HG03139 (cell line): ENCODE results near the gene C1QTNF8.

ENCODE experiments used
- ATAC-seq: cut with Tn5 transposase; IDR thresholded peaks from one replicate; pipeline ENCODE4 v1.9.1; 2021; ENCODE audit not compliant: unreplicated experiment

C1QTNF8 gene

DNA sequence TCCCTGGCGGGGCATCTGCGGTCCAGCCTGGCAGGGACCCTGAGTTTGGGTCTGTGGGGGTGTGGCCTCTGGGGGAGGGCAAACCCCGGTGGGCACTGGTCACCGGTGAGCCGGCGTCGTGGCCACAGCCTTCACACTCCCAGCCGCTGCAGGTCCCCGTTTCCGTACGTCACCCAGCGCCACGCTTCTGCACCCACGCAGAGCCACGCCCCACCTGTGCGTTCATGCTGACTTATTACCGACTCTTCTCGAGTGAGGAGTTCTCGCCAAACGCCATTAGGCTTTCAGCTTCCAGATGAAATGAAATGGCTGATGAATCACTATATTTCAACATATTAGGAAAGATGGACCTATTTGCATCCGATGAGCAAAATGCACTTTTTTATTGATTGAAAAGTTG, 32.3 kb downstream of the C1QTNF8 start:
- no peak for ATAC-seq

DNA sequence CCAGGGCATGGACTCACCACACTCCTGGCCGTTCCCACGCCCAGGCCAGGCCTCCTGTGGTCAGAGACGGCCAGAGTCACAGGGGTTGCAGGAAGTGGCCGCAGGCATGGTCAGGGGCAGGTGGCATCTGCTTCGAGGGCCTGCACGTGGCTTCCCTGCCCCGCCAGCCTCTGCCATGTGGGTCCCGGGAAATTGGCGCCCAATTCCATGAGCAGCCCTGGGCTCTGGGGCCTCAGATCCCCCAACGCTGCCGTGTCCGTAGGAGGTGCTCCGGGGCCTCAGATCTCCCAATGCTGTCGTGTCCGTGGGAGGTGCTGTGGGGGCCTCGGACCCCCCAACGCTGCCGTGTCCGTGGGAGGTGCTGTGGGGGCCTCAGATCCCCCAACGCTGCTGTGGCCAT, 33.1 kb downstream of the C1QTNF8 start:
- ATAC-seq, result no peak

DNA sequence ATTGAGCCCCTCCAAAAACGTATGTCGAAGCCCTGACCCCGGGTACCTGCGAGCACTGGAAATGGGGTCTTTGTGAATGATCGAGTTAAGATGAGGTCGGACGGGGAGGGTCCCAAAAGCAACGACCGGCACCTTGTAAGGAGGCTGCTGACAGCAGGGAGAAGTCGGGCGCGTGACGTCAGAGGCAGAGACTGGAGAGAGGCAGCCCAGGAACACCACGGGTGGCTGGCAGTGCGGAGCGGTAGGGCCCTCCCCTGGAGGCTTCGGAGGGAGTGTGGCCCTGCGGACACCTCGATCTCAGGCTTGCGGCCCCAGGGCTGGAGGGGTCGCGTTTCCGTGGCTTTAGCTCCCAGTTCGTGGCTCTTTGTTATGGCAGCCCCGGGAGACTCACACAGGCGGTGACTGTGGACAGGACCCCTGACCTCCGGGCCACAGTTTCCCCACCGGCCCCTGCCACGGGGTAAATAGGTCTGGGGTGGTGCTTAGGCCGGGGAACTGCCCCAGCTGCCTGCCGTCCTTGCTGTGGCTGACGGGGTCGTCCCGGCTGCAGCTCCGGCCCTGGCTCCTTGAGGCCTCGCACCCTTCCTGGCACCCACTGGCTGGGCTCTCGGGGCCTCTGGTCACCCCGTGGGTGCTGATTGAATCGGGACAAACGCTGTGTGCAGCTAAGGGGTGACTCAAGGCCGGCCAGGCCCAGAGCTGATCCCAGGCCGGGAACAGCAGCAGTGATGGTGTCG, 34.1 kb downstream of the C1QTNF8 start:
- ATAC-seq, result no peak

DNA sequence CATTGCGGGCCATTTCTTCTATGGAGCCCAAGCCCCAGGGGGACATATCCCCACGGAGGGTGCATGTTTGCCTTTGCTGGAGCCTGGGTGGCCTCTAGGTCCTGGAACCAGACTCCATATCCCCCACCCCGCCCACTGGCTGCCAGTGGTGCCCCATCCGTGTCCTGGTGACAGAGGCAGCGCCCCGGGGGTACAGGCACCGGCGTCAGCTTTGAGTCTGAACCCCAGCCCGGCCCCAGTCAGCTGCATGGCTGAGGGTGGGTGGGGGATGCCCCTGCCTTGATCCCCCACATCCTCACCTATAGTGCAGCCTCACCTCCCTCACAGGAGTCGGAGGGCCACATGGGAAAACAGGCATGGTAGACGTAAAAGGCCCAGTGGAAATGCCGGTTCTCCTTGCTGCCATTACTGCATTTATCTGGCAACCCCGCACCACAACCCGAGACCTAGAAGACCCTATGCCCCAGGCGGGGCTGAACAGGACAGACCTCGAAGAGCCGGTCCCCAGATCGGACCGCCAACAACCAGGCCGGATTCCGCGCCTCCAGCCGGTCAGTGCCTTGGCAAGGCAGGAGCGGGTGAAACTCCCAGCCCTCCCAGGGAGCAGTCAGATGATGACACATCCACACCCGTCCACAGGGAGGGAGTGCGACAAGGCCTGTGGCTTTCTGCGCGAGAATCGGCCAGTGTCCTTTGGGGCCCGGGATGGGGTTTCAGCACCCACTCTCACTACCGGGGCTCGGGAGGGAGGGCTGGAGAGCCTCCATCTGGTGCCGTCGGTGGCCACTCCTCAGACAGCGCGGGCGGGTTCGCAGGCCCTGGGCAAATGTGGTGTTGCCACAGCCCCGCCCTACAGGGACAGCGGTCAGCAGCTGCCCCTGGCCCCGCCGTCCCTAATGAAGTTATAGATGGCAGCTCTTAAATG, 35.4 kb downstream of the C1QTNF8 start:
- ATAC-seq, result no peak

DNA sequence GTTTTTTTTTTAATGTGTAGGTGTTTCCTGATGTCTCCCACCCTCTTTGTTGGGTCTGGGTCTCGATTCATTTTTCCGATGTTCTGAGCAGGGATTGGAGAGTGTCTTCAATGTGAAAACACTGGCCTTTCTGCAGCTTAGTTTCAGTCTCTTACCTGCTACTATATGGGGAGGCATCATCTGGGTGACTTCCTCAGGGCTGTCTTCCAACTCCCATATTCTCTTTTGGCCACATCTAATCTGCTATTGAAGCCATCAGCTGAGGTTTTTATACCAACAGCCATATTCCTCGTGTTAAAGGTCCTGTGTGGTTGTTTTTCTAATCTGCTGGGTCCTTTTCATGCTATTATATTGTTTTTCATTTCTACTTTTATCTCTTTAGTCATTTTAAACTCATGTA, 36.7 kb downstream of the C1QTNF8 start:
- no peak for ATAC-seq

DNA sequence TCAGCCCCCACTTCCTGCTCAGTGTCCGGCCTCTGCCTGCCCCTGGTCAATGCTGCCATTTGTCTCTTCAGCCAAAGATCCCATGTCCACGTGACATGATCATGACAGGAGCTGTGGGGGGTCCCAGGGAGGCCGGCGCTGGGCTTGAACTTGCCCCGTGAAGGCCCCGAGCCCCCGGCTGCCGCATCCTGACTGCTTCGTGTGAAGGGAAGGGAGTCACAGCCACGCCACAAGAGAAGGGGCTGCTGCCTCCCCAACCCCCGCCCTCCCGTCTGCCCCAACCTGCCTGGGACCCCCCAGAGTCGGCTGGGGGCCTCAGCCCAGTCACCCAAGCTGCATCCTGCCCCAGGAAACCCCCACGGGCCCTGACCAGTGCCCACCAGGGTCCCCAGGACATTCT, 37.8 kb downstream of the C1QTNF8 start:
- no peak for ATAC-seq

DNA sequence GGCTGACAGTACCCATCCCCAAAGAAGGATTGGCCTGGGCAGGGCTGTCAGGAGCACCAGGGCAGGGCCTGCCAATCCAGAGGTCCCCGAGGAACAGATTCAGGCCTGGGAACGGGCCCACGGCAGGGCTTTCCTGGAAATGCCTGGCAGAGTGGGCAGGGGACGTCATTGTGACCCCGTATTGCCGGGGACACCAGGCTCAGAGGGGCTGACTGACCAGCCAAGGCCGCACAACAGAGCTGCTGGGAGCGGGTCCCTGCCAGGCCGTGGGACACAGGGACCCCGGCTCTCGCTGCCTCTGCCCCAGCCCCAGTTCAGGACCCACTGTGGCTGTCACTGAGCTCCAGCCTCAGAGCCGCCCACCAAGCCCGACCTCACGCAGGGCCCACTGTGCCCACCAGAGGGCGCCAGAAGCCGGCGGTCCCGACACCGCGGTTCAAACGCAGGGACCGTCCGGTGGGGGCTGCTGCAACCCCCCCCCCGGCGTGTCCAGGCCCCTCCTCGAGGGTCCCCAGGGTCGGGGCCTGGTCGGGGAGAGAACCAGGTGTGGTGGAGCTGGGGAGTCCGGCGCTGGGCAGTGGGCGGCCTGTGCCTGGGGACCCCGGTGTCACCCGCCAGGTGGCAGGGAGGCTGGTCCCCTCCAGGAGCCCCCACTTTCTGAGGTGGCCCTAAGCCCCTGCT, 38.7 kb downstream of the C1QTNF8 start:
- ATAC-seq, result no peak

DNA sequence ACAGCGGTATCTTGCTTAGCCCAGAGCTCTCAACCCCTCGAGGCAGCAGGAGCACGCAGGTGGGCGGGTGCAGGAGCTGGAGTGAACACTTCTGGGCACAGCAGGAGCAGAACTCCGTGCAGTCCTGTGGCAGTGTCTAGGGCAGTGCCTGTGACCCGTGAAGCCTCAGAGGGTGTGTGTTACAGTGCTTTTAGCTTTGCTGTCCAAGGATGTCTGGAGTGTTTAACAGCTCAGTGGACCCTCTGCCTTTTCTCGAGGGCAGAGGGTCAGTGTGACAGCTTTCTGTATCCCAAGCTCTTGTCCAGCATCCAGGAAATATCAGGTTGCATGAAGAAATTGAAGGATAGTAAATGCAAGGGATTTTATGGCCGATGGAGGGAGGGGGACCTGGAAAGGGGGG, 39.8 kb downstream of the C1QTNF8 start:
- ATAC-seq, result no peak

DNA sequence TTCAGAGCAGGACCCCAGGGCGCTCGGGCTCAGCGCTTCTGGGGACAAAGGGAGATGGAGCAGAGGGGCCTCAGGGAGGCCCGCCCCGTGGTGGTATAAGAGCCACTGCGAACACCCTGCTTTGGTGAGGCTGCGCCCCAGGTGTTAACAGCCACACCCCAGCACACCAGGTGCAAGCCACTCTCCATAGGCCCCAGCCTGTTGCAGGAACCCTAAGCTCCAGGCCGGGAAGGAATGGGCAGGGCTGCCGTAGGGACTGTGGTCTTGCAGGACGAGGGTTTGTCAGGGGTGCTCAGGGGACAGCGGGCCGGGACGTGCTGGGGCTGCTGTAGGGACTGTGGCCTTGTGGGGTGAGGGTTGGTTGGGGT, 40.5 kb downstream of the C1QTNF8 start:
- ATAC-seq, result no peak

DNA sequence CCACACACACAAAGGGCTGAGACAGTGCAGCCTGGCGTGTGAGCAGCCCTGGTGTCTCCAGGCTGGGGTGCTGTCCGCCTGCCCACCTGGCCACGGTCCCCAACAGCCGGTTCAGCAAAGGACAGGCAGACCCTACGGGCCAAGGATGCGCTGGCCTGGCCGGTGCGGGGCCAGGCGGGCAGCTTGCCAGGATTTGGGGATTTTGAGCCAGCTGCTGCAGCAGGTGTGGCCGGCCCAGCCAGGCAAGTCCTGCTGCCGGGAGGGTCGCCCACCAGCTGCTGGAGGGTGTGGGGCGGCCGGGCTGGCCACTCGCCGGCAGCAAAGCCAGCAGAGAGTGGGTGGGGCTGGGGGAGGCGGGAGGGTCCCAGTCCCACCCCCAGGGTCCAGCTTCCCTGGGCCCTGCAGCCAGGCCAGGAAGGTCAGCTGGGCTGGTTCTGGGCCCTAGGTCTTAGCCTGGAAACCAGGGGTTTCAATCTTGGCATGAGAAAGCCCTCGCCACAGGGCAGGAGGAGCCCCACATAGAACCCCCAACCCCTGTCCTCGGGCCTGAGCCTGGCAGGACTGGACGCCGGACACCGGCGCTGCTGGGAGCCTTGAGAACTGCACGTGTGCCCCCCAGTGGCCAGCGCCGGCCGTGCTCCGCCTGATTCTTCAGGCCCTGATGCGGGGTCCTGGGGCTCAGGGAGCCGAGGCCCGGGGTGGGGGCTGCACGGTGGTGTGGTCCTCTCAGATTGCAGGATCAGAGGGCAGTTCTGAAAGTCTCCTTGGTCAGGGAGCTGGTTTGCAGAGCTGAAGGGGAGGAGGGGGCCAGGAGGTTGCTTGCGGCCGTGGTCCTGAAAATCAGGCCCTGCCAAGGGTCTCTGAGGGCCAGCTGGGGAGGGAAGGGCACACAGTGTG, 41.1 kb downstream of the C1QTNF8 start:
- ATAC-seq, result no peak

DNA sequence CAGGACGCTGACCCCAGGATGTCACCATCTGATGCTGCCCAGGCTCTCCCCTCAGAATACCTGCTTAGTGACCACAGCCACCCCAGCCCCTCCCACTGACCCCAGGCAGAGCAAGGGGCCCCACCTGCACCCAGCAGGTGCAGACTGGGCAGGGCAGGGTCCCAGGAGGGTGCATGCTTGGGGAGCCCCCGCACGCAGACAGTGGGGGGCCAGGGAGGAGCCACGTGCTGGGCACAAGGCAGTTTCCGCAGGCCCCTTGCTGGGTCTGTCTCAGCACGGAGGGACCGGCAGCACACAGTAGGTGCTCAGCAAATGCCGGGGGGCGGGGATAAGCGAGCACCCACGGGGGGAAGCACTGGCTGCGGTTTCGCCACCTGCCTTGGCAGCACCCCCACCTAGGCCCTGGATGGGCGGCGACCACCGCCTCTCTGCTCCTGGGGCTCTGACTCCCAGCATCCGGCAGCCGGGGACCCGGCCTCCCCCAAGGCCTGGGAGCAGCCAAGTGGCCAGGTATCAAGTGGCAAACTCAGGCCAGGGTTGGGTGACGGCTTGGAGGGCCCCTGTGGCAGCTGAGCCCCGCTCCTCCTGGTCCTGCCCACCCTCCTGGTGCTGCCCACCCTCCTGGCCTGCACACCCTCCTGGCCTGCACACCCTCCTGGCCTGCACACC, 42.2 kb downstream of the C1QTNF8 start:
- no peak for ATAC-seq

DNA sequence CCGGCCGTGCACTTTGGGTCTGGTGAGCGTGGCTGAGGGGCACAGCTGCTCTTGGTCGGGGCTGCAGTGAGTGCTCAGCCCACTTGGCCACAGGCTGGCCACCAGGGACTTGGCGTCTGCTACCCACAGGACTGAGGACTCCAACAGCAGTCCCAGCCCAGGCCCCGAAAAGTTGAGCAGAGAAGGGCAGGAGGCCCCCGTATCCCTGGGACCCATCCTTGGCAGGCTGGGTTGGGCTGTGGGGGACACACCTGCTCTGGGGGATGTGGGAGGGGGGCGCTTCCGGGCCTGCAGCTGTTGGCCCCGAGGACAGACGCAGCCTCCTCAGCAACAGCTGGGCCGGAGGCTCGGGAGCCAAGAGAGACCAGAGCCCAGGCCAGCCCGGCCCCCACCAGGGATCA, 42.9 kb downstream of the C1QTNF8 start:
- ATAC-seq, result no peak

DNA sequence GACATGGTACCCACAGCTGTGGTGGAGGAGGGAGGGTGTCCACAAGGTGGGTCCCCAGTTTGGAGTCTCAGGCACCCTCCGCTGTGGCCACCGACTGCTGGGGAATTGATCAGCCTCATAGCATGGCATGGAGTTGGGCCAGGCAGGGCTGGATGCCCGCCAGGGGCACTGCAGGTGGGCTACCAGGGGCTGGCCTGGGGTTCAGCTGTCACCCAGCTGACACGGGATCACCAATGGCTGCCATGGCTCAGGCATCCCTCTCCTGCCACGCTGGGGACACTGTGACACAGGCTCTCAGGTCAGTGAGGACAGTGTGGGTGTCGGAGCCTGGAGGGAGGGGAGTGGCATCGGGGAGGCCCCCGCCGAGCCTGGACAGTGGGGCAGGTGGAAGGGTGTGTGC, 43.3 kb downstream of the C1QTNF8 start:
- no peak for ATAC-seq

DNA sequence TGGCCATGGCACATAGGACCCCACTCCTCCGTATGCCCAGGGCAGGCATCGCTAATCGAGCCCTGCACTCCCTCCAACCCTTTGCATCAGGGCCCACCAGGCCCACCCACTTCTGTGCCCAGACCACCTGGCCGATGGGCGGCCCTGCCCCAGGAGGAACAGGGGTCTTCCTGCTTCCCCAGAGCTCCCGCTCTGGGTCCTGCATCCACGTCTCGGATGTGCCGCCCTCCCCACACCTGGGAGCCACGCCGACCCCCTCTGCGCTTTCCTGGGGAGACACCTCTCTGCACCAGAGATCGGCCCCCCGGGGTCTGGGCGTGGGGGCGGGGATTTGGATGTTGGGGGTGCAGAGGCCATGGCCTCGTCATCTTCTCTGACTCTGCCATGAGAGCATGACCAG, 44.6 kb downstream of the C1QTNF8 start:
- no peak for ATAC-seq

DNA sequence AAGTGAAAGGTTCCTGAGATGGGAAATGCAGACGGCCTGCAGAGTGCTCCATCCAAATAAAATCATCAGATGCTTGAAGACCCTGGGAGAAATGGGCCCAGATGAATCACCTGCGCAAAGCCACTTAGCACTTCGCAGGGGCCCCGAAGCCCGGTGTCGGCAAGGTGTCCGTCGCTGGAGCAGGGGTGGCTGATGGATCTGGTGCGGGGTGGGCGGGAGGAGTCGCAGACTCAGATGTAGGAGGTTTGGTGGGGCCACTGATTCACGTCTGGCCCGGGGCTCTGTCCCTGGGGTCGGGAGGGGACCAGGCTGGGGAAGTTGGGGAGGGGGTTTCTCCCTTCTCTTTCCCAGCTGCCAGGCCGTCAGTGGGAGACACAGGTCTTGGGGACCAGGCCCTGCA, 45.1 kb downstream of the C1QTNF8 start:
- no peak for ATAC-seq

DNA sequence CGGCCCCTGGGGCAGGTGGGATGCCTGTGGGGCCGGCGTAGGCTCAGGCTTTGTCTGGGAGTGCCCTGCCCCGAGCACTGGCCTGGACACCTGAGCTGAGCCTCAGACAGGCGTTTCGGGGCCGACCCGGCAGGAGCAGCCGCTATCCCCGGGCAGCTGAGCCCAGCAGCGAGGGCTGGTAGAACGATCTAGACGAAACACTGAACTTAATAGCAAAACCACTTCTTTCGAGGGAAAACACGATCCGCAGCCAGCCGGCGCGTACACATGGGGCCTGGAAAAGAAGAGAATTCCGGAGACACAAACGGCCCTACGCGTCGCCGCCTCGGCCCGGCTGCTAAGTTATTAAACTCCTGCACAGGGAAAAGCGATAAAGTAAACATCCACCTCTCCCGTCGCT, 45.5 kb downstream of the C1QTNF8 start:
- ATAC-seq, result no peak

DNA sequence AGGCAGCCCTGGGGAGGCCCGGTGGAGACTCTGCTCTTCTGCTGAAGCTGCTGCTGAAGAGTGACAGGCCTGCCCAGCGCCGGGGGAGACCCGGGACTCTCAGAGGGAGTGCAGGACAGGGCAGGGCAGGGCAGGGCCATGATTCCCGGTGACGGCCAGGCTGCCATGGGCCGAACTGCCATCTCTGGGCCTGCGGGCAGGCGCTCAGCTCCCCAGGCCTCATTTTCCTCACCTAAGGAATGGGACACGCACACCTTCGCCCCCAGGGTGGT, 46.1 kb downstream of the C1QTNF8 start:
- no peak for ATAC-seq

DNA sequence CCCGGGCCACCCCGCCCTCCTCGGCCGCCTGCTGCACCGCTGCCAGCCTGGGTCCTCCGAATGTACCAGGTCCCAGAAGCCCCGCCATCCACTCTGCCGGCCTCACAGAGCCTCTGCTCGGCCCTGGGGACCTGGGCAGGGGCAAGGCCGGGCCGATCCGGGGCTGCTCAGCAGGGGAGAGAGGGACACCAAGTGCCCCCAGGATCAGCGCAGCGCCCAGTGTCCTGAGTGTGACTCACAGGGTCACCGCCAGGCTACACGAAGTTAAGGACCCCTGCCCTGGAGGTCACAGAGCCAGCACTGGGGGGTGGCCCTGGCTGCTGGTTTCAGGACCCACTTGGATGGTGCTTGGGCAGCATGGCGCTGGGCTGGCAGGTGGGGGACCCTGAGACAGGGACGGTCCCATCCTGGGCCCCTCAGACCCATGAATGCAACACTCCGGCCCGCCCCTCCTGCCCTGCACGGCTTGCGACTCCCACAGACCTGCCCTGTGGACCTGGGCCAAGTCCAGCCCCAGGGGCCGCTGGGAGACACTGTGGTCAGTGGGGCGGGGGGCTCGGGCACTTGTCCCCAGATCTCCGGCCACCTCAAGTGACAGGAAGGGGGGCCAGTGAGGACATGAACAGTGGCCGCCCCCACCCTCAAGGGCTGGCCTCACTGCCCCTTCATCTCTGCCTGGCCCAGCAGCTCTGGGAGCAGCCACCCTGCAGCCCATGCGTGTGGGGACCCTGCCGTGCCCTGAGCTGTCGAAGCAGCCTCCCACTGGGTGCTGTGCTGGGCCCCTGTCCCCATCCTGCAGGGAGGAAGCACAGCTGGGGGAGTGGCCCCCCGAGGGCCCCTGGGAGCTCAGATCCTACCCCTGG, 46.7 kb downstream of the C1QTNF8 start:
- ATAC-seq, result no peak

DNA sequence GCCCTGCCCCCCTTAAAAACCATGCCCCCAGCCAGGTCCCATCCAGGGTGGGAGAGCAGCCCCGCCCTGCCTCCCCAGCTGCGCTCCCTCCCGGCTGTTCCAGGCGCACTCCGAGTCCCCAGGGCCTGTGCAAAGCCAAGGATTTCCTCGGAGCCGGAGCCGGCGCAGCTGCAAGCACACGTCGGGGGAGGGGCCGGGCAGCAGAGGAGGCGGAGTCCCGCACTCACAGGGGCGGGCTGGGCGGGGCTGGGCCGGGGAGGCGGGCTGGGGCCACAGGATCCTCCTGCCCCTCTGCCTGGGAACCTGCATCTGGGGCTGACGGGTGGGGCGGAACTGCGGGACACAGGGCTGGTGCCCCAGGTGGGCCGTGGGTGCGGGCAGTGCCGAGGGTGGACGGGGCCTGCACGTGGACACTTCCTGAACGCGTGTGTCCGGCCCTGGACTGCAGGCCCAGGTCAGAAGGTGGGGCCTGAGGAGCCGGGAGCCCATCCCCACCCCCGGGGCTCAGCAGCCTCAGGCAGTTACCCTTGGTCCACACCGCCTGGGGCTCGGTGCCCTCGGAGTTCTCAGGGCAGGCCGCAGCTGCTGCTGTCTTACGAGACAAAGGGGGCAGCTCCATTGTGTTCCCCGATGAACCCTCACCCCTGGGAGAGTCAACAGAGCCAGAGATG, 47.5 kb downstream of the C1QTNF8 start:
- ATAC-seq, result no peak
